Endothelial cell of umbilical vein (primary cell): ENCODE results near the gene CORO1A.
"Not testable (repeated sequence)": the region's sequence is repeated elsewhere in the genome, so short reads cannot be mapped to it uniquely, and the experiment has no call there.

Source experiments
- CTCF ChIP-seq, 2 donors: IDR thresholded peaks; 1 replicate in 1 of 2; 2 replicates in 1 of 2; pipeline ENCODE4 v1.5.1; 2011; ENCODE audit warnings: low read length in 2 of 2, mild to moderate bottlenecking in 2 of 2, moderate library complexity in 2 of 2, control low read depth in 1 of 2, inconsistent platforms in 1 of 2, low read depth in 1 of 2; ENCODE audit not compliant: insufficient read depth in 1 of 2; ENCODE audit errors: extremely low read depth in 1 of 2
- EZH2 ChIP-seq: IDR thresholded peaks from 2 replicates; pipeline ENCODE4 v1.6.1; 2012; ENCODE audit warnings: borderline replicate concordance, low read depth, mild to moderate bottlenecking, moderate library complexity, low read length, inconsistent platforms; ENCODE audit not compliant: severe bottlenecking
- FOS ChIP-seq: IDR thresholded peaks from 2 replicates; pipeline ENCODE4 v1.6.1; 2011; ENCODE audit warnings: mild to moderate bottlenecking, low read length, moderate library complexity, borderline replicate concordance; ENCODE audit not compliant: insufficient read depth
- JUN ChIP-seq: IDR thresholded peaks from 2 replicates; pipeline ENCODE4 v1.6.1; 2011; ENCODE audit warnings: borderline replicate concordance, low read depth; ENCODE audit not compliant: insufficient read length, insufficient read depth
- MYC ChIP-seq: IDR thresholded peaks from one replicate; pipeline ENCODE4 v1.6.1; 2011; ENCODE audit warnings: mild to moderate bottlenecking, low read depth, low read length
- POLR2A ChIP-seq: IDR thresholded peaks from 2 replicates; pipeline ENCODE4 v1.6.1; 2012; ENCODE audit warnings: low read depth, mild to moderate bottlenecking, control low read depth, low read length
- POLR2AphosphoS5 ChIP-seq: IDR thresholded peaks from 2 replicates; pipeline ENCODE4 v1.6.1; 2012; ENCODE audit warnings: low read depth, mild to moderate bottlenecking, control low read depth, low read length, moderate library complexity; ENCODE audit not compliant: insufficient read depth
- TF ChIP-seq, protein P1 (sequence below): IDR thresholded peaks from 2 replicates; pipeline ENCODE4 v1.6.1; 2011; ENCODE audit not compliant: insufficient read depth, insufficient read length

- TF ChIP-seq CTCF (IDR thresholded peaks at IDR 0.05; ENCODE audit: extremely low read depth in 1 of 2, insufficient read depth in 1 of 2, low read depth in 1 of 2, low read length in 2 of 2); POLR2AphosphoS5; POLR2A; EZH2; JUN; MYC; FOS: not testable (repeated sequence)
- TF ChIP-seq, protein P1, sequence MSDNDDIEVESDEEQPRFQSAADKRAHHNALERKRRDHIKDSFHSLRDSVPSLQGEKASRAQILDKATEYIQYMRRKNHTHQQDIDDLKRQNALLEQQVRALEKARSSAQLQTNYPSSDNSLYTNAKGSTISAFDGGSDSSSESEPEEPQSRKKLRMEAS = not testable (repeated sequence)
Measured at GRCh38 chr16:30199049-30199448, 15.6 kb downstream of the CORO1A start, which contains the start of gene SULT1A3.
